ENCODE measurements around the gene EPHB6.

- no peak for TF ChIP-seq CTCF (IDR thresholded peaks at IDR 0.05; ENCODE audit: poor library complexity, severe bottlenecking)
- TF ChIP-seq RAD21 (conservative IDR thresholded peaks at IDR 0.05) = no peak
- no peak for TF ChIP-seq EZH2 (IDR thresholded peaks at IDR 0.05; ENCODE audit: borderline replicate concordance, insufficient read depth, low read length, poor library complexity, severe bottlenecking)
- TF ChIP-seq REST (IDR thresholded peaks at IDR 0.05; ENCODE audit: borderline replicate concordance) = no peak
Measured at GRCh38 chr7:142910481-142910880, 55.6 kb downstream of the EPHB6 start.

Measured in neural cell (in vitro differentiated cells).